Epithelial cell of proximal tubule (primary cell): ENCODE results near the gene TMEM87B. TPM values are rescaled to one million over a fixed set of nuclear protein-coding genes. Genes with fewer than 3 reads are reported as not detected.

Experiments
- DNase-seq: peaks from one replicate; pipeline ENCODE4 v3.0.0-alpha.2; 2011; ENCODE audit warnings: low read depth
- H3K4me3 ChIP-seq: 2 replicates; pipeline ENCODE4 v1.5.1; 2011; ENCODE audit warnings: low read depth, mild to moderate bottlenecking, low read length
- total RNA-seq: library from RNA; depleted of rRNA; stranded (reverse); fragments of >200 nt; gene quantifications from 2 replicates; pipeline ENCODE4 v1.2.3, GENCODE V29; 2015
- TF ChIP-seq, protein P1 (sequence below): conservative IDR thresholded peaks from 2 replicates; pipeline ENCODE4 v1.5.1; 2012; ENCODE audit warnings: low read depth, mild to moderate bottlenecking, low read length

The TMEM87B gene
- total RNA-seq, 1 donor from 2014 or later, result 20.8 TPM

DNA sequence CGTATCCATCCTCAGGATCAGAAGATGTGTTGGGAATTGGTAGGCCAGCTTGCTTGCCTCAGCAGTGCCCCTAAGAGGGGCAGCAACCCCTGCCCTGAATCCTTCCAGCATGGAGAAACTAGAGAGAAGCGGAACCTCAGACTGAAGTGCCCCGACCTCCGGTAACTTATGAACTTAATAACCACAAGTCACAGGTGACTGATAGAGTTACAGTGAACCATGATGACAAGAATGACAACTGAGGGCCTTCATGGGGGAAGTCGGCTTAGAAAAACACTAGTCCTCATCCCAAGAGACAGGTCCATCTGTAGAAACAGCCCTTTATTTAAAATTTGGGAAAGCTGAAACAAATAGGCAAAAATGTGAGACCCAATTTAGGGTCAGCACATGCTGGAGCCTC lies 42.5 kb upstream of the TMEM87B start:
- H3K4me3 ChIP-seq, result no peak overlapping the region
- TF ChIP-seq, protein P1, sequence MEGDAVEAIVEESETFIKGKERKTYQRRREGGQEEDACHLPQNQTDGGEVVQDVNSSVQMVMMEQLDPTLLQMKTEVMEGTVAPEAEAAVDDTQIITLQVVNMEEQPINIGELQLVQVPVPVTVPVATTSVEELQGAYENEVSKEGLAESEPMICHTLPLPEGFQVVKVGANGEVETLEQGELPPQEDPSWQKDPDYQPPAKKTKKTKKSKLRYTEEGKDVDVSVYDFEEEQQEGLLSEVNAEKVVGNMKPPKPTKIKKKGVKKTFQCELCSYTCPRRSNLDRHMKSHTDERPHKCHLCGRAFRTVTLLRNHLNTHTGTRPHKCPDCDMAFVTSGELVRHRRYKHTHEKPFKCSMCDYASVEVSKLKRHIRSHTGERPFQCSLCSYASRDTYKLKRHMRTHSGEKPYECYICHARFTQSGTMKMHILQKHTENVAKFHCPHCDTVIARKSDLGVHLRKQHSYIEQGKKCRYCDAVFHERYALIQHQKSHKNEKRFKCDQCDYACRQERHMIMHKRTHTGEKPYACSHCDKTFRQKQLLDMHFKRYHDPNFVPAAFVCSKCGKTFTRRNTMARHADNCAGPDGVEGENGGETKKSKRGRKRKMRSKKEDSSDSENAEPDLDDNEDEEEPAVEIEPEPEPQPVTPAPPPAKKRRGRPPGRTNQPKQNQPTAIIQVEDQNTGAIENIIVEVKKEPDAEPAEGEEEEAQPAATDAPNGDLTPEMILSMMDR, result no peak
- no peak for DNase-seq

GRCh38 chr2:112018846-112019245 lies 36.2 kb upstream of the TMEM87B start:
- no peak for DNase-seq
- H3K4me3 ChIP-seq, result no peak overlapping the region
- TF ChIP-seq, protein P1, result no peak

- H3K4me3 ChIP-seq, result no peak overlapping the region
- no peak for DNase-seq
- TF ChIP-seq, protein P1, result no peak
Measured at GRCh38 chr2:112019569-112019982, 35.5 kb upstream of the TMEM87B start.

GRCh38 chr2:112020561-112020960 lies 34.5 kb upstream of the TMEM87B start:
- no peak overlapping the region for H3K4me3 ChIP-seq
- TF ChIP-seq, protein P1, result peak; percentile 29
- no peak for DNase-seq

DNA sequence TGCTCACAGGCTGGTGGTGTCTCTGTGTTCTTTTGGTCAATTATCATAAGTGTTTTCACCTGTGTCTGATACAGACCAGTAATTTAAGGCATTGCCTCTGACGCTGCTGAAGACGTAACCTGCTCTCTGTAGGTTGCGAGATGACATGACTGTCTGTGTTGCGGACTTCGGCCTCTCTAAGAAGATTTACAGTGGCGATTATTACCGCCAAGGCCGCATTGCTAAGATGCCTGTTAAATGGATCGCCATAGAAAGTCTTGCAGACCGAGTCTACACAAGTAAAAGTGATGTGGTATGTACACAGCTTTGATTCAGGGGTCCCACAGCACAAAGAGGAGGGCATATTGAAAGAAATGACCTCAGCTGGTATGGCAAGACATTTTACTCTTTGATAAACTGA lies 33.8 kb upstream of the TMEM87B start:
- TF ChIP-seq, protein P1, result no peak
- H3K4me3 ChIP-seq, result no peak overlapping the region
- DNase-seq, result no peak

GRCh38 chr2:112021781-112022231 lies 33.3 kb upstream of the TMEM87B start:
- TF ChIP-seq, protein P1, result no peak
- H3K4me3 ChIP-seq, result no peak overlapping the region
- no peak for DNase-seq

DNA sequence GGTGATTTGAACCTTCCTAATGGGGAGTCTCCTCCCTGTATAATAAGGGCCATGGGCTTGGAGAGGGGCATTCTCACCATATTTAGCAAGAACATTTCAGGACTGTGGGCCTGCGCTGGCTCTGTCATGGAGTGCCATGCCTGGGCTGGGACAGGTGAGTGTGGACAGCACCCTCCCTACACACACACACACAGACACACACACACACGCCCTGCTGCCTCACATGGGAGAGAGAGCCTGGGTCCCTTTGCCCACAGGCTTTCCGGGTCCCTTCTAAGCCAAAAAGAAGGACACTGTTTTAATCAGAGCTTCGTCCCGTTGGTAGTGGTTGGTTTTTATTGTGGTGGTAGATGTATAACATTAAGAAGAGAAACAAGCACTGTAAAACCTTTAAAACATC lies 31.4 kb upstream of the TMEM87B start:
- DNase-seq, result no peak
- H3K4me3 ChIP-seq, result no peak overlapping the region
- TF ChIP-seq, protein P1, result no peak
